ENCODE data around the gene SORCS2.

- TF ChIP-seq CTCF (optimal IDR thresholded peaks at IDR 0.05 in 1 of 3, IDR thresholded peaks at IDR 0.05 in 1 of 3, conservative IDR thresholded peaks at IDR 0.05 in 1 of 3; ENCODE audit: extremely low read depth in 1 of 3, insufficient read depth in 2 of 3, low read length in 3 of 3) (no peak), EZH2 (IDR thresholded peaks at IDR 0.05; ENCODE audit: low read length) (no peak)
Measured at GRCh38 chr4:7561557-7561956, 369.2 kb downstream of the SORCS2 start.

All from keratinocyte (primary cell).